Coronary artery (tissue), 2 donors: ENCODE results near the gene C12orf43.

Experiments
- DNase-seq: peaks from one replicate; pipeline ENCODE4 v3.0.0-alpha.2; 2017; ENCODE audit warnings: low spot score
- H3K27ac ChIP-seq, 2 donors: fragments of 200-600 bp; sonication (generic); one replicate each; pipeline ENCODE4 v1.5.1; 2016 to 2019
- H3K4me3 ChIP-seq: fragments of 200-600 bp; sonication (generic); 2 replicates; pipeline ENCODE4 v1.5.1; 2016; ENCODE audit warnings: mild to moderate bottlenecking, moderate library complexity
- CTCF ChIP-seq: fragments of 200-600 bp; sonication (generic); IDR thresholded peaks from one replicate; pipeline ENCODE4 v1.5.1; 2019; ENCODE audit warnings: antibody characterized with exemption

Gene C12orf43

GRCh38 chr12:121004253-121004815, 12.0 kb downstream of the C12orf43 start:
- no peak overlapping the region for H3K4me3 ChIP-seq
- H3K27ac ChIP-seq: no peak overlapping the region
- no peak for TF ChIP-seq CTCF
- no peak for DNase-seq

GRCh38 chr12:121003650-121004049, 12.6 kb downstream of the C12orf43 start:
- no peak for TF ChIP-seq CTCF
- Histone ChIP-seq H3K27ac (no peak overlapping the region), H3K4me3 (no peak overlapping the region)
- no peak for DNase-seq

GRCh38 chr12:121001841-121002483, 14.3 kb downstream of the C12orf43 start:
- no peak for TF ChIP-seq CTCF
- H3K27ac ChIP-seq: no peak overlapping the region
- no peak overlapping the region for H3K4me3 ChIP-seq
- DNase-seq: no peak

- no peak overlapping the region for H3K27ac ChIP-seq
- DNase-seq: no peak
- TF ChIP-seq CTCF: no peak
- no peak overlapping the region for H3K4me3 ChIP-seq
These were observed 15.2 kb downstream of the C12orf43 start for GRCh38 chr12:121001060-121001459.

GRCh38 chr12:121000530-121000929, 15.8 kb downstream of the C12orf43 start:
- H3K27ac ChIP-seq: no peak overlapping the region
- TF ChIP-seq CTCF: no peak
- H3K4me3 ChIP-seq: no peak overlapping the region
- no peak for DNase-seq

- no peak for TF ChIP-seq CTCF
- Histone ChIP-seq H3K27ac (no peak overlapping the region), H3K4me3 (no peak overlapping the region)
- no peak for DNase-seq
These were observed 16.8 kb downstream of the C12orf43 start for GRCh38 chr12:120999191-121000120.
